Sigmoid colon (tissue), 7 donors: ENCODE data around the gene DAGLA. TPM values are rescaled to one million over a fixed set of nuclear protein-coding genes. Genes with fewer than 3 reads are reported as not detected.
"Not testable (repeated sequence)": the region's sequence is repeated elsewhere in the genome, so short reads cannot be mapped to it uniquely, and the experiment has no call there.

Source experiments
- DNase-seq: peaks from one replicate; pipeline ENCODE4 v3.0.0-alpha.2; 2019
- H3K27ac ChIP-seq, 4 donors: fragments of 200-600 bp; sonication (generic); one replicate each; pipeline ENCODE4 v1.5.1; 2016 to 2019; ENCODE audit warnings: mild to moderate bottlenecking in 1 of 4
- H3K27me3 ChIP-seq, 3 donors: fragments of 200-600 bp; sonication (generic); one replicate each; pipeline ENCODE4 v1.5.1; 2019; ENCODE audit warnings: mild to moderate bottlenecking in 1 of 3
- H3K36me3 ChIP-seq, 4 donors: fragments of 200-600 bp; sonication (generic); one replicate each; pipeline ENCODE4 v1.5.1; 2016 to 2019
- H3K4me1 ChIP-seq, 4 donors: fragments of 200-600 bp; sonication (generic); one replicate each; pipeline ENCODE4 v1.5.1; 2017 to 2019
- H3K4me3 ChIP-seq, 4 donors: fragments of 200-600 bp; sonication (generic); one replicate each; pipeline ENCODE4 v1.5.1; 2017 to 2019; ENCODE audit warnings: mild to moderate bottlenecking in 2 of 4, moderate library complexity in 1 of 4
- H3K9me3 ChIP-seq, 4 donors: fragments of 200-600 bp in 3 of 4; sonication (generic) in 3 of 4; one replicate each; pipeline versions ENCODE4 v1.5.1 to v1.6.1; 2013 to 2019
- EP300 ChIP-seq, 4 donors: sonication (generic); formaldehyde crosslinking; IDR thresholded peaks; one replicate each; pipeline ENCODE4 v1.6.1; 2017; ENCODE audit warnings: antibody characterized with exemption in 4 of 4
- POLR2A ChIP-seq, 2 donors: fragments of 450-650 bp; IDR thresholded peaks; one replicate each; pipeline ENCODE4 v1.6.1; 2016; ENCODE audit warnings: antibody characterized with exemption in 2 of 2, mild to moderate bottlenecking in 2 of 2, moderate library complexity in 2 of 2
- POLR2AphosphoS5 ChIP-seq, 4 donors: sonication (generic); formaldehyde crosslinking; IDR thresholded peaks; one replicate each; pipeline ENCODE4 v1.6.1; 2017; ENCODE audit warnings: antibody characterized with exemption in 4 of 4
- WGBS, 2 donors: extraction: QIAGEN DNeasy Blood & Tissue Kit; methylation state at CpG; one replicate each; pipeline ENCODE4 v1.1.7; 2013; 5-methylcytosine and 5-hydroxymethylcytosine counted together
- intact Hi-C: fragments of 100-400 bp; cut with DNase I; formaldehyde crosslinking; loops from one replicate; pipeline ENCODE4 v1.15.1; 2023
- polyA plus RNA-seq, 3 donors: library from polyadenylated mRNA; stranded (reverse); fragments of 200-250 nt; gene quantifications; one replicate each; pipeline ENCODE4 v1.2.3, GENCODE V29; 2013
- total RNA-seq, 4 donors: library from RNA; depleted of rRNA; stranded (reverse); fragments of >200 nt; gene quantifications; one replicate each; pipeline ENCODE4 v1.1.0, GENCODE V29; 2016
- TF ChIP-seq, protein P1 (sequence below), 4 experiments: fragments of 450-650 bp in 3 of 4; fragments of 200-600 bp in 1 of 4; IDR thresholded peaks; one replicate each; pipeline ENCODE4 v1.5.1; 2016 to 2019; ENCODE audit warnings: antibody characterized with exemption in 4 of 4, mild to moderate bottlenecking in 3 of 4, moderate library complexity in 2 of 4
- donor health status: healthy with polysubstance abuse.
- donor health status: Bipolar disorder and iron deficiency.
- donor health status: healthy.

DAGLA gene
- total and polyA plus RNA-seq, 7 donors = 1.8 to 6.2 (median 2.1) TPM

DNA sequence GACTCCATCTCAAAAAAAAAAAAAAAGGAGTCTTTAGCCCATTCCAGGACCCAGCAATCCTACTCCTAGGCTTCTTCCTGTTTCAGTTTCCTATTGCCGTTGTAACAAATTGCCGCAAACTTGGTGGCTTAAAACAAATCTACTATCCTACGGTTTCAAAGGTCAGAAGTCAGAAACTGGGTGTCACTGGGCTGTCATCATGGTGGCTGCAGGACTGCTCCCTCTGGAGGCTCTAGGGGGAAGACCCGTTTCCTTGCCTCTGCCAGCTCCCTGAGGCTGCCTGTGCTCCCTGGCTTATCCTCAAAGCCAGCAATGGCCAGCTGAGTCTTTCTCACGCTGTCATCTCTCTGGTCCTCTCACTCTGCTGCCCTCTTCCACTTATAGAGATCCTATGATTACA lies 8.7 kb upstream of the DAGLA start:
- H3K27me3 ChIP-seq = peaks cover 0 to 7% (median 0%) of the 10 kb centered on the region in 3 donors
- 8 to 28% methylated on average over 5 of the region's 5 CpGs for WGBS, 2 donors
- no peak for DNase-seq
- intact Hi-C loops = no loop called here
- H3K9me3 ChIP-seq = no peaks in the 10 kb centered on the region
- no peaks in the 10 kb centered on the region for H3K36me3 ChIP-seq
- H3K4me3 ChIP-seq = no peak overlapping the region
- TF ChIP-seq, protein P1, sequence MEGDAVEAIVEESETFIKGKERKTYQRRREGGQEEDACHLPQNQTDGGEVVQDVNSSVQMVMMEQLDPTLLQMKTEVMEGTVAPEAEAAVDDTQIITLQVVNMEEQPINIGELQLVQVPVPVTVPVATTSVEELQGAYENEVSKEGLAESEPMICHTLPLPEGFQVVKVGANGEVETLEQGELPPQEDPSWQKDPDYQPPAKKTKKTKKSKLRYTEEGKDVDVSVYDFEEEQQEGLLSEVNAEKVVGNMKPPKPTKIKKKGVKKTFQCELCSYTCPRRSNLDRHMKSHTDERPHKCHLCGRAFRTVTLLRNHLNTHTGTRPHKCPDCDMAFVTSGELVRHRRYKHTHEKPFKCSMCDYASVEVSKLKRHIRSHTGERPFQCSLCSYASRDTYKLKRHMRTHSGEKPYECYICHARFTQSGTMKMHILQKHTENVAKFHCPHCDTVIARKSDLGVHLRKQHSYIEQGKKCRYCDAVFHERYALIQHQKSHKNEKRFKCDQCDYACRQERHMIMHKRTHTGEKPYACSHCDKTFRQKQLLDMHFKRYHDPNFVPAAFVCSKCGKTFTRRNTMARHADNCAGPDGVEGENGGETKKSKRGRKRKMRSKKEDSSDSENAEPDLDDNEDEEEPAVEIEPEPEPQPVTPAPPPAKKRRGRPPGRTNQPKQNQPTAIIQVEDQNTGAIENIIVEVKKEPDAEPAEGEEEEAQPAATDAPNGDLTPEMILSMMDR (IDR thresholded peaks at IDR 0.05) = peak in 1 of 4 experiments; percentile 26
- no peak for TF ChIP-seq POLR2A (IDR thresholded peaks at IDR 0.05)
- H3K4me1 ChIP-seq = no peaks in the 10 kb centered on the region
- H3K27ac ChIP-seq = no peak overlapping the region

DNA sequence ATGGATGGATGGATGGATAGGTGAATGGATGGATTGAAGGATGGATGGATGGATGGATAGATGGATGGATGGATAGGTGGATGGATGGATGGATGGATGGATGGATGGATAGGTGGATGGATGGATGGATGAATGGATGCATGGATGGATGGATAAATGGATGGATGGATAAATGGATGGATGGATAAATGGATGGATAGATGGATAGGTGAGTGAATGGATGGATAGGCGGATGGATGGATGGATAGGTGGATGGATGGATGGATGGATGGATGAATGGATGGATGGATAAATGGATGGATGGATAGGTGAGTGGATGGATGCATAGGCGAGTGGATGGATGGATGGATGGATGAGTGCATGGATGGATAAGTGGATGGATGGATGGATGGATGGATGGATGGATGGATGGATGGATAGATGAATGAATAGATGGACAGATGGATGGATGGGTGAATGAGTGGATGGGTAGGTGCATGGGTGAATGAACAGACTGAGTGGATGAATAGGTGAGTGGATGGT lies 6.2 kb upstream of the DAGLA start:
- WGBS, 2 donors = 86 to 92% methylated on average over 2 of the region's 2 CpGs

DNA sequence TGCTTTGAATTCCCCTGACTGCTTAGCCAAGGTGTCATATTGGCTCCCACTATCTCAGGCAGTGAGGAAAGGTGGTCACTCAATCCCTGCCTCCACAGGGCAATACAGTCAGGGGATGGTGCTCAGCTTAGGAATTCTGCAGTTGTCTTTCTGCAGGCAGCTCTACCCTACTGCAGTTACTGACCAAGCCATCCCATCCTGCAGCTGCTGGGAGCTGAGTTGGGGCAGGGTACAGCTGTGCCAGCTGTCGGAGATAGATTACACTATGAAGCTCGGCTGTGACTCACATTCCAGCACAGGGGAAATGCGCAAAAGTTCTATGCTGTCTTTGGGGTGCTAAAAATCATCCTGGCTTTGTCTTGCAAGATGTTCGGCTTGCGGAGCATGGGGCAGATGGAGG lies 4.4 kb upstream of the DAGLA start:
- TF ChIP-seq EP300 (IDR thresholded peaks at IDR 0.05) = no peak
- TF ChIP-seq, protein P1 (IDR thresholded peaks at IDR 0.05) = no peak
- TF ChIP-seq POLR2AphosphoS5 (IDR thresholded peaks at IDR 0.05) = no peak
- no peak for TF ChIP-seq POLR2A (IDR thresholded peaks at IDR 0.05)
- no peak for DNase-seq
- peaks cover 0 to 13% (median 0%) of the 10 kb centered on the region in 3 donors for H3K27me3 ChIP-seq
- H3K4me1 ChIP-seq = peaks cover 0 to 12% (median 10%) of the 10 kb centered on the region in 4 donors
- H3K4me3 ChIP-seq = no peak overlapping the region
- no peaks in the 10 kb centered on the region for H3K9me3 ChIP-seq
- no peaks in the 10 kb centered on the region for H3K36me3 ChIP-seq
- intact Hi-C loops = no loop called here
- H3K27ac ChIP-seq = no peak overlapping the region
- 80 to 87% methylated on average over 5 of the region's 5 CpGs for WGBS, 2 donors

More for the DNA sequence above, 6.2 kb upstream of the DAGLA start:
- H3K27me3 ChIP-seq, H3K4me1 ChIP-seq, H3K9me3 ChIP-seq, H3K27ac ChIP-seq, H3K36me3 ChIP-seq, H3K4me3 ChIP-seq, intact Hi-C loops, DNase-seq: not testable (repeated sequence)

DNA sequence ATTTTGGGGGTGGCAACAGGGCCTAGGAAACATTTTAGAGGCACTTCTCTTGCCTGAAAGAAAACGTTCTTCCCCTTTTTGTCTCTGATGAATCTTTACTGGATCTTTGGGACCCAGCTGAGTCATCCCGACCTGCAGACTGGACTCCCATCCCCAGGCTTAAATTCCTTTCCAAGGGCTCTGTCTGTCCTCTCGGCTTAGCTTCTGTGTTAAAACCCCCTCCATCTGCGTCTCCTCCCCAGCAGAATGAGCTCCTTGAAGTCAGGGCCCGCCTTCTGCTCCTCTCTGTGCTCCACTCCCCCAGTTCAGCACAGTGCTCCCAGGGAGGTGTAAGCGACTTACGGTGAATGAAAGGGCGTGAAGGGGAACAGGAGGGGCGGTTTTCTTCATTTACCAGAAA lies 895 bp upstream of the DAGLA start:
- intact Hi-C loops = no loop called here
- H3K36me3 ChIP-seq = no peaks in the 10 kb centered on the region
- no peaks in the 10 kb centered on the region for H3K9me3 ChIP-seq
- no peak overlapping the region for H3K4me3 ChIP-seq
- H3K4me1 ChIP-seq = peaks cover 0 to 41% (median 24%) of the 10 kb centered on the region in 4 donors
- peaks cover 0 to 16% (median 0%) of the 10 kb centered on the region in 3 donors for H3K27me3 ChIP-seq
- TF ChIP-seq EP300 (IDR thresholded peaks at IDR 0.05) (no peak), POLR2A (IDR thresholded peaks at IDR 0.05) (no peak), POLR2AphosphoS5 (IDR thresholded peaks at IDR 0.05) (no peak)
- TF ChIP-seq, protein P1 (IDR thresholded peaks at IDR 0.05) = no peak
- no peak overlapping the region for H3K27ac ChIP-seq
- WGBS, 2 donors = 67 to 74% methylated on average over 9 of the region's 9 CpGs
- no peak for DNase-seq

DNA sequence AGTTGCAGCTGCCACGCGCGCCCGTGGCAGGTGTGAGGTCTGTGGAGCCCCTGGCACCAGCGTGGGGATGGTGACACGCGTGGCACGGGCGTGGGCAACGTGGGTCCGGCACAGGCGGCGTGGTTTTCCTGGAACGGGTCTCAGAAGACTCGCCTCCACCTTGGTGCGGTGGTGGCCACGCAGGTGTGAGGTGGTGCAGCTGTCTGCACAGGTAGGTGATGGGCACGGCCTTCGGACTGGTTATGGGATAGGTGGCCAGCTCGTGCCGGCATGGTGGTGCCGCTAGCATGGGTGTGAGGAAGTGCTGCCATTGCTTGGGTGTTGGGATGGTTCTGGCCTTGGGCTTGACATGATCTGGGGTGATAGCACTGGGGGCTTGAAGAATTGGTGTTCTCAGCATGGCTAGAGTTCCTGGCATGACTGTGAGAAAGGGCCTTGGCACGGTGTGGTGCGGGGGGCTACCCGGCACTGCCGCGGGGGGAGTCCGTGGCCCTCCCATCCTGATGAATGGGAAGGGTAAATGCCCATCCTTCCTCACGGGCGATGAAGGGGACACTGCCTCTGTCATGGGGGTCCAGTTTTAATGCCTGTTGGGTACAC lies 531 bp downstream of the DAGLA start:
- 33 to 51% methylated on average over 30 of the region's 30 CpGs for WGBS, 2 donors
- no peak for TF ChIP-seq POLR2AphosphoS5 (IDR thresholded peaks at IDR 0.05)
- TF ChIP-seq POLR2A (IDR thresholded peaks at IDR 0.05) = no peak
- peaks cover 0 to 46% (median 26%) of the 10 kb centered on the region in 4 donors for H3K4me1 ChIP-seq
- peak overlapping the region in 2 of 4 donors; percentile 52 to 64 for H3K27ac ChIP-seq
- H3K27me3 ChIP-seq = peaks cover 0 to 23% (median 0%) of the 10 kb centered on the region in 3 donors
- DNase-seq = no peak
- peak overlapping the region; percentile 11 to 54 (median 52) for H3K4me3 ChIP-seq
- intact Hi-C loops = loop anchor here (1.0 to 5.0 kb wide), 3 partner anchors 20 to 53 kb away; no protein-coding TSS in a partner anchor
- H3K9me3 ChIP-seq = no peaks in the 10 kb centered on the region
- no peaks in the 10 kb centered on the region for H3K36me3 ChIP-seq
